PFSK-1 (cell line): Measurements from ENCODE around the gene CDKL4.

Experiments
- FOXP2 ChIP-seq: optimal IDR thresholded peaks from 2 replicates; pipeline ENCODE3; 2011; ENCODE audit warnings: borderline replicate concordance, control low read depth, inconsistent platforms; ENCODE audit not compliant: insufficient read depth; ENCODE audit errors: extremely low read length, extremely low read depth
- POLR2AphosphoS5 ChIP-seq: IDR thresholded peaks from 2 replicates; pipeline ENCODE4 v1.6.1; 2012; ENCODE audit warnings: low read depth, mild to moderate bottlenecking, control low read depth, low read length, moderate library complexity
- SIN3A ChIP-seq: IDR thresholded peaks from 2 replicates; pipeline ENCODE4 v1.6.1; 2012; ENCODE audit warnings: mild to moderate bottlenecking, low read length, moderate library complexity, borderline replicate concordance; ENCODE audit not compliant: insufficient read depth
- TAF1 ChIP-seq: IDR thresholded peaks from 2 replicates; pipeline ENCODE4 v1.6.1; 2012; ENCODE audit warnings: low read length, control low read depth, borderline replicate concordance; ENCODE audit not compliant: insufficient read depth
- TF ChIP-seq, protein P1 (sequence below), 2 experiments: IDR thresholded peaks; 2 replicates each; pipeline versions ENCODE4 v1.6.1 to v1.8.0; 2011 to 2012; ENCODE audit warnings: low read depth in 2 of 2, low read length in 2 of 2, control low read depth in 1 of 2, inconsistent platforms in 1 of 2, mild to moderate bottlenecking in 1 of 2, moderate library complexity in 1 of 2; ENCODE audit not compliant: insufficient read depth in 1 of 2

The CDKL4 gene

DNA sequence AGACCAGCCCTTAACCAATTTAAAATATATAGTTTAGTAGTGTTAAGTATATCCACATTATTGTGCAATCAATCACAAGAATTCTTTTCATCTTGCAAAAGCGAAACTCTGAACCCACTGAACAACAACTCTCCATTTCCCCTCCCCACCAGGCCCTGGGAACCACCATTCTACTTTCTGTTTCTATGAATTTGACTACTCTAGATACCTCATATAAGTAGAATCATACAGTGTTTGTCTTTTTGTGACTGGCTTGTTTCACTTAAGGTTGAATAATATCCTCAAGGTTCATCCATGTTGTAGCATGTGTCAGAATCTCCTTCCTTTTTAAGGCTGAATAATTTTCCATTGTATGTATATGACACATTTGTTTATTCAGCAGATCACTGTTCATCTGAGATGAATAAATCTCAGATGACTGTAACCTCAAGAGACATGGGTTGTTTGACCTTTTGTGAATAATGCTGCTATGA, 114.8 kb downstream of the CDKL4 start:
- TF ChIP-seq SIN3A: no peak
- TF ChIP-seq FOXP2: no peak
- no peak for TF ChIP-seq POLR2AphosphoS5
- no peak for TF ChIP-seq TAF1
- TF ChIP-seq, protein P1, sequence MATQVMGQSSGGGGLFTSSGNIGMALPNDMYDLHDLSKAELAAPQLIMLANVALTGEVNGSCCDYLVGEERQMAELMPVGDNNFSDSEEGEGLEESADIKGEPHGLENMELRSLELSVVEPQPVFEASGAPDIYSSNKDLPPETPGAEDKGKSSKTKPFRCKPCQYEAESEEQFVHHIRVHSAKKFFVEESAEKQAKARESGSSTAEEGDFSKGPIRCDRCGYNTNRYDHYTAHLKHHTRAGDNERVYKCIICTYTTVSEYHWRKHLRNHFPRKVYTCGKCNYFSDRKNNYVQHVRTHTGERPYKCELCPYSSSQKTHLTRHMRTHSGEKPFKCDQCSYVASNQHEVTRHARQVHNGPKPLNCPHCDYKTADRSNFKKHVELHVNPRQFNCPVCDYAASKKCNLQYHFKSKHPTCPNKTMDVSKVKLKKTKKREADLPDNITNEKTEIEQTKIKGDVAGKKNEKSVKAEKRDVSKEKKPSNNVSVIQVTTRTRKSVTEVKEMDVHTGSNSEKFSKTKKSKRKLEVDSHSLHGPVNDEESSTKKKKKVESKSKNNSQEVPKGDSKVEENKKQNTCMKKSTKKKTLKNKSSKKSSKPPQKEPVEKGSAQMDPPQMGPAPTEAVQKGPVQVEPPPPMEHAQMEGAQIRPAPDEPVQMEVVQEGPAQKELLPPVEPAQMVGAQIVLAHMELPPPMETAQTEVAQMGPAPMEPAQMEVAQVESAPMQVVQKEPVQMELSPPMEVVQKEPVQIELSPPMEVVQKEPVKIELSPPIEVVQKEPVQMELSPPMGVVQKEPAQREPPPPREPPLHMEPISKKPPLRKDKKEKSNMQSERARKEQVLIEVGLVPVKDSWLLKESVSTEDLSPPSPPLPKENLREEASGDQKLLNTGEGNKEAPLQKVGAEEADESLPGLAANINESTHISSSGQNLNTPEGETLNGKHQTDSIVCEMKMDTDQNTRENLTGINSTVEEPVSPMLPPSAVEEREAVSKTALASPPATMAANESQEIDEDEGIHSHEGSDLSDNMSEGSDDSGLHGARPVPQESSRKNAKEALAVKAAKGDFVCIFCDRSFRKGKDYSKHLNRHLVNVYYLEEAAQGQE (IDR thresholded peaks at IDR 0.05; ENCODE audit: insufficient read depth in 1 of 2, low read depth in 2 of 2, low read length in 2 of 2): no peak

DNA sequence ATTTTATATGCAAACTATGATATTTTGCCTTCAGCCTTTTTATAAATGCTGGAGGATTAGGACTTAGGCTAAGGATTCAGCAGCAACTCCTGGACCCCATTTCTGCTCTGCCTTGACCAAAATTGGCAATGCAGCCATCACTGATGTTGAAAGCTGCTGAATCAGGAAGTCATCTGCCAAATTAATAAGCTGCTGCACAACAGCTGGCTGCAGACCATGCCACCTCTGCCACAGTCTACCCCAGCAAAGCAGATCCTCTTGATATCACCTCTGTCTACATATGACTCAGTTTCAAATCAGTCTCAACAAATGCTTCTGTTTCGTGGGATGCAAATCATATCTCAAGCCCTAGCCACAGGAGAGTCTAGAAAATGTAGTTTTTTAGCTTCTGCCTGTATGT, 115.8 kb downstream of the CDKL4 start:
- TF ChIP-seq, protein P1 (IDR thresholded peaks at IDR 0.05; ENCODE audit: insufficient read depth in 1 of 2, low read depth in 2 of 2, low read length in 2 of 2): no peak
- TF ChIP-seq TAF1: no peak
- no peak for TF ChIP-seq SIN3A
- TF ChIP-seq POLR2AphosphoS5: no peak
- no peak for TF ChIP-seq FOXP2
